ENCODE data around the gene BCL7C.

Gene BCL7C

GRCh38 chr16:30918614-30919013 lies 24.7 kb upstream of the BCL7C start:
- no peak for TF ChIP-seq EZH2 (IDR thresholded peaks at IDR 0.05)
- TF ChIP-seq POLR2AphosphoS5 (IDR thresholded peaks at IDR 0.05; ENCODE audit: borderline replicate concordance, low read depth, low read length) = no peak
- TF ChIP-seq FOXP2 (optimal IDR thresholded peaks at IDR 0.05; ENCODE audit: control extremely low read depth, extremely low read length, insufficient read depth) = no peak
- Histone ChIP-seq H3K4me3 (no peak overlapping the region), H3K9ac (ENCODE audit: insufficient read length) (no peak overlapping the region), H3K36me3 (ENCODE audit: insufficient read depth, low read length) (no peaks in the 10 kb centered on the region), H3K27ac (no peak overlapping the region), H3K9me3 (ENCODE audit: low read depth, low read length) (no peaks in the 10 kb centered on the region)
- no peak for DNase-seq (ENCODE audit: low read depth, low spot score)

DNA sequence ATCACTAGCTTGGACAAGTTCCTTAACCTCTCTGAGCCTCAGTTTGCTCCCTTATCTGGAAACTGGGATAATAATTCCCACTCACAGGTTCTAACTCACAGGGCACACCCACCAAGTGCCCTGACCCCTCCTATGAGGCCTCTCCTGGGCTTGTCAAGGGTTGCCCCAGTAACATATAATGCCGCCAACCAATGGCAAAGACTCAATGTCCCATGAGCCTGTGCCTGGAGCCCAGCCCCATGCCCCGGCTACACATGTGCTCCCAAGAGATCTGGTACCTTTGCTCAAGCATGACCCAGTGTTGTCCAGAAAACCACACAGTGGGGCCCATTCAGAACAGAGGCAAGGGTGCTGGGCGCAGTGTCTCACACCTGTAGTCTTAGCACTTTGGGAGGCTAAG lies 21.0 kb upstream of the BCL7C start:
- DNase-seq (ENCODE audit: low read depth, low spot score) = no peak
- Histone ChIP-seq H3K27ac (no peak overlapping the region), H3K4me3 (no peak overlapping the region), H3K9ac (ENCODE audit: insufficient read length) (no peak overlapping the region), H3K36me3 (ENCODE audit: insufficient read depth, low read length) (no peaks in the 10 kb centered on the region), H3K9me3 (ENCODE audit: low read depth, low read length) (no peaks in the 10 kb centered on the region)
- TF ChIP-seq POLR2AphosphoS5 (IDR thresholded peaks at IDR 0.05; ENCODE audit: borderline replicate concordance, low read depth, low read length) (no peak), FOXP2 (optimal IDR thresholded peaks at IDR 0.05; ENCODE audit: control extremely low read depth, extremely low read length, insufficient read depth) (no peak), EZH2 (IDR thresholded peaks at IDR 0.05) (no peak)

GRCh38 chr16:30912794-30913412 lies 19.0 kb upstream of the BCL7C start:
- H3K4me3 ChIP-seq = no peak overlapping the region
- no peaks in the 10 kb centered on the region for H3K36me3 ChIP-seq (ENCODE audit: insufficient read depth, low read length)
- no peak overlapping the region for H3K27ac ChIP-seq
- DNase-seq (ENCODE audit: low read depth, low spot score) = no peak
- no peak overlapping the region for H3K9ac ChIP-seq (ENCODE audit: insufficient read length)
- no peak for TF ChIP-seq POLR2AphosphoS5 (IDR thresholded peaks at IDR 0.05; ENCODE audit: borderline replicate concordance, low read depth, low read length)
- TF ChIP-seq EZH2 (IDR thresholded peaks at IDR 0.05) = no peak
- no peak for TF ChIP-seq FOXP2 (optimal IDR thresholded peaks at IDR 0.05; ENCODE audit: control extremely low read depth, extremely low read length, insufficient read depth)
- H3K9me3 ChIP-seq (ENCODE audit: low read depth, low read length) = no peaks in the 10 kb centered on the region

DNA sequence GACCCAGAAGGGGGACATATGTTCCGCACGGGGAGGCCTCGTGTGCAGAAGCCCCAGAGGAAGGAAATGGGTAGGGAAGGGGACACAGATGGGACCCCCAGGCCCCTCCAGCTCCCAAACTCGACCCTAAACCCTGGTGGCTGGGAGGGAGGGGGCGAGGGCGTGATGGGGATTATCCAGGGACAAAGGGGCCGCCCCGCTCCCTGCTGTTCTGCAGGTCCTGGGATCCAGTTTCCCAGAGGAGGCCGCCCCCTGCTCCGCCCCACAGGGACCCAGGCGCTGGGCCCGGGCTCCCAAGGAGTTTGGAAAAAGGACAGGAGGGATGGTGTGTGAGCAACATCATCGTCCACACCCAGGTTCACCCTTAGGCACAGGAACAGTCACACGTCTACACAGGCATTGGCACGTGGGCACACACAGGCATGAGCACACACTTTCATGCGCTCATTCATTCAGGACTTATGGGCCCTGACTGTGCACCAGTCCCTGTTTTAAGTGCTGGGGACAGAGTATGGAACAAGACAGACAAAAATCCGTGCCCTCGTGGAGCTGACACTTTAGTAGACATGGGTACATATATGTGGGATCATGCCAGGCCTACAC lies 16.7 kb upstream of the BCL7C start:
- Histone ChIP-seq H3K4me3 (no peak overlapping the region), H3K9ac (ENCODE audit: insufficient read length) (no peak overlapping the region), H3K27ac (no peak overlapping the region), H3K36me3 (ENCODE audit: insufficient read depth, low read length) (no peaks in the 10 kb centered on the region), H3K9me3 (ENCODE audit: low read depth, low read length) (no peaks in the 10 kb centered on the region)
- no peak for DNase-seq (ENCODE audit: low read depth, low spot score)
- TF ChIP-seq POLR2AphosphoS5 (IDR thresholded peaks at IDR 0.05; ENCODE audit: borderline replicate concordance, low read depth, low read length) = no peak
- no peak for TF ChIP-seq EZH2 (IDR thresholded peaks at IDR 0.05)
- TF ChIP-seq FOXP2 (optimal IDR thresholded peaks at IDR 0.05; ENCODE audit: control extremely low read depth, extremely low read length, insufficient read depth) = no peak

- Histone ChIP-seq H3K9me3 (ENCODE audit: low read depth, low read length) (no peaks in the 10 kb centered on the region), H3K27ac (no peak overlapping the region), H3K36me3 (ENCODE audit: insufficient read depth, low read length) (no peaks in the 10 kb centered on the region), H3K9ac (ENCODE audit: insufficient read length) (no peak overlapping the region), H3K4me3 (no peak overlapping the region)
- no peak for DNase-seq (ENCODE audit: low read depth, low spot score)
- TF ChIP-seq EZH2 (IDR thresholded peaks at IDR 0.05) (no peak), POLR2AphosphoS5 (IDR thresholded peaks at IDR 0.05; ENCODE audit: borderline replicate concordance, low read depth, low read length) (no peak), FOXP2 (optimal IDR thresholded peaks at IDR 0.05; ENCODE audit: control extremely low read depth, extremely low read length, insufficient read depth) (no peak)
These were observed 13.2 kb upstream of the BCL7C start for GRCh38 chr16:30907064-30907463.

GRCh38 chr16:30904114-30904780 lies 10.4 kb upstream of the BCL7C start:
- TF ChIP-seq EZH2 (IDR thresholded peaks at IDR 0.05) (no peak), POLR2AphosphoS5 (IDR thresholded peaks at IDR 0.05; ENCODE audit: borderline replicate concordance, low read depth, low read length) (no peak), FOXP2 (optimal IDR thresholded peaks at IDR 0.05; ENCODE audit: control extremely low read depth, extremely low read length, insufficient read depth) (no peak)
- Histone ChIP-seq H3K36me3 (ENCODE audit: insufficient read depth, low read length) (no peaks in the 10 kb centered on the region), H3K4me3 (no peak overlapping the region), H3K9me3 (ENCODE audit: low read depth, low read length) (no peaks in the 10 kb centered on the region), H3K27ac (peak overlapping the region; percentile 78), H3K9ac (ENCODE audit: insufficient read length) (no peak overlapping the region)
- no peak for DNase-seq (ENCODE audit: low read depth, low spot score)

GRCh38 chr16:30903596-30903995 lies 9.7 kb upstream of the BCL7C start:
- Histone ChIP-seq H3K36me3 (ENCODE audit: insufficient read depth, low read length) (no peaks in the 10 kb centered on the region), H3K4me3 (no peak overlapping the region), H3K27ac (peak overlapping the region; percentile 78), H3K9me3 (ENCODE audit: low read depth, low read length) (no peaks in the 10 kb centered on the region), H3K9ac (ENCODE audit: insufficient read length) (no peak overlapping the region)
- DNase-seq (ENCODE audit: low read depth, low spot score) = no peak
- TF ChIP-seq POLR2AphosphoS5 (IDR thresholded peaks at IDR 0.05; ENCODE audit: borderline replicate concordance, low read depth, low read length) (no peak), FOXP2 (optimal IDR thresholded peaks at IDR 0.05; ENCODE audit: control extremely low read depth, extremely low read length, insufficient read depth) (no peak), EZH2 (IDR thresholded peaks at IDR 0.05) (no peak)

- H3K36me3 ChIP-seq (ENCODE audit: insufficient read depth, low read length) = no peaks in the 10 kb centered on the region
- no peak overlapping the region for H3K4me3 ChIP-seq
- TF ChIP-seq POLR2AphosphoS5 (IDR thresholded peaks at IDR 0.05; ENCODE audit: borderline replicate concordance, low read depth, low read length) = no peak
- TF ChIP-seq EZH2 (IDR thresholded peaks at IDR 0.05) = no peak
- TF ChIP-seq FOXP2 (optimal IDR thresholded peaks at IDR 0.05; ENCODE audit: control extremely low read depth, extremely low read length, insufficient read depth) = no peak
- DNase-seq (ENCODE audit: low read depth, low spot score) = no peak
- no peak overlapping the region for H3K9ac ChIP-seq (ENCODE audit: insufficient read length)
- peak overlapping the region; percentile 78; the same call in 1 of the 2 replicates for H3K27ac ChIP-seq
- H3K9me3 ChIP-seq (ENCODE audit: low read depth, low read length) = no peaks in the 10 kb centered on the region
These were observed 9.1 kb upstream of the BCL7C start for GRCh38 chr16:30903002-30903401.
